ENCODE data around the gene EIF3A.

GRCh38 chr10:119049361-119049760 is 31.3 kb downstream of the EIF3A start:
- TF ChIP-seq CTCF (IDR thresholded peaks at IDR 0.05; ENCODE audit: insufficient read depth, low read depth, low read length) (no peak), EZH2 (IDR thresholded peaks at IDR 0.05; ENCODE audit: insufficient read depth, low read length) (no peak)

Measured in astrocyte (in vitro differentiated cells and primary cell).